GM23338 (cell line): ENCODE results near the gene TUBA1C. TPM values are rescaled to one million over a fixed set of nuclear protein-coding genes. Genes with fewer than 3 reads are reported as not detected.
A peak's percentile ranks its signal among the peaks of the same experiment; 100 is the strongest.

Source experiments
- ATAC-seq: fragments of 200-7000 bp; cut with Tn5 transposase; 3 replicates; pipeline ENCODE4 v1.9.1; 2020
- DNase-seq: peaks from one replicate; pipeline ENCODE4 v3.0.0-alpha.2; 2015; ENCODE audit warnings: low spot score
- H2AFZ ChIP-seq: fragments of 200-600 bp; sonication (generic); 2 replicates; pipeline ENCODE4 v1.8.0; 2016; ENCODE audit warnings: antibody characterized with exemption, mild to moderate bottlenecking, moderate library complexity
- H3F3A ChIP-seq: fragments of 200-600 bp; sonication (generic); replicated peaks from 2 replicates; pipeline ENCODE4 v1.8.0; 2017; ENCODE audit warnings: antibody characterized with exemption, mixed run types, low read depth
- H3K27ac ChIP-seq: fragments of 200-600 bp; sonication (generic); 2 replicates; pipeline ENCODE4 v1.6.1; 2016; ENCODE audit warnings: low read depth
- H3K27me3 ChIP-seq: fragments of 200-600 bp; sonication (generic); 2 replicates; pipeline ENCODE4 v1.8.0; 2016; ENCODE audit warnings: mild to moderate bottlenecking, mixed run types, moderate library complexity; ENCODE audit not compliant: insufficient read depth
- H3K36me3 ChIP-seq: fragments of 200-600 bp; sonication (generic); 2 replicates; pipeline ENCODE4 v1.8.0; 2016; ENCODE audit warnings: mild to moderate bottlenecking; ENCODE audit not compliant: insufficient read depth
- H3K4me1 ChIP-seq: fragments of 200-600 bp; sonication (generic); 2 replicates; pipeline ENCODE4 v1.8.0; 2016; ENCODE audit warnings: mild to moderate bottlenecking, moderate library complexity; ENCODE audit not compliant: insufficient read depth
- H3K4me2 ChIP-seq: fragments of 200-600 bp; sonication (generic); 2 replicates; pipeline ENCODE4 v1.7.1; 2017; ENCODE audit warnings: mixed run types
- H3K4me3 ChIP-seq: fragments of 200-600 bp; sonication (generic); 2 replicates; pipeline ENCODE4 v1.6.1; 2016; ENCODE audit warnings: mixed run types
- H3K79me2 ChIP-seq: fragments of 200-600 bp; sonication (generic); replicated peaks from 2 replicates; pipeline ENCODE4 v1.8.0; 2017; ENCODE audit warnings: mild to moderate bottlenecking; ENCODE audit not compliant: insufficient read depth
- H3K9me2 ChIP-seq: fragments of 200-600 bp; sonication (generic); 2 replicates; pipeline ENCODE4 v1.8.0; 2017; ENCODE audit not compliant: insufficient read depth
- H4K20me1 ChIP-seq: fragments of 200-600 bp; sonication (generic); replicated peaks from 2 replicates; pipeline ENCODE4 v1.8.0; 2017; ENCODE audit warnings: mild to moderate bottlenecking; ENCODE audit not compliant: insufficient read depth
- H3K27ac Mint-ChIP-seq: 2 replicates; pipeline ENCODE4 v1.8.0; 2020; ENCODE audit warnings: inconsistent platforms, mild to moderate bottlenecking, moderate library complexity, mixed read lengths
- H3K27me3 Mint-ChIP-seq: 3 replicates; pipeline ENCODE4 v1.8.0; 2022; ENCODE audit warnings: low read depth, mild to moderate bottlenecking, moderate library complexity, mixed read lengths, inconsistent platforms; ENCODE audit not compliant: insufficient read depth, poor library complexity
- H3K36me3 Mint-ChIP-seq: 3 replicates; pipeline ENCODE4 v1.8.0; 2021; ENCODE audit warnings: low read depth, mild to moderate bottlenecking, inconsistent platforms, moderate library complexity, mixed read lengths
- H3K4me1 Mint-ChIP-seq: 3 replicates; pipeline ENCODE4 v1.8.0; 2020; ENCODE audit warnings: mild to moderate bottlenecking, inconsistent platforms, mixed read lengths
- H3K4me3 Mint-ChIP-seq: 3 replicates; pipeline ENCODE4 v1.8.0; 2021; ENCODE audit warnings: moderate library complexity, mild to moderate bottlenecking, inconsistent platforms, mixed read lengths
- H3K9me3 Mint-ChIP-seq: 3 replicates; pipeline ENCODE4 v1.8.0; 2020; ENCODE audit warnings: moderate library complexity, mild to moderate bottlenecking, inconsistent platforms, mixed read lengths
- CTCF ChIP-seq, 2 experiments: fragments of 200-600 bp in 1 of 2; sonication (generic) in 1 of 2; conservative IDR thresholded peaks; 2 replicates each; pipeline versions ENCODE4 v1.5.1 to v1.6.1; 2016 to 2017; ENCODE audit warnings: antibody characterized with exemption in 2 of 2, low read depth in 2 of 2, mild to moderate bottlenecking in 2 of 2, moderate library complexity in 1 of 2
- EZH2 ChIP-seq: fragments of 200-600 bp; sonication (generic); IDR thresholded peaks from one replicate; pipeline ENCODE4 v1.8.0; 2017; ENCODE audit warnings: antibody characterized with exemption, mild to moderate bottlenecking, low read depth; ENCODE audit not compliant: unreplicated experiment
- REST ChIP-seq: IDR thresholded peaks from one replicate; pipeline ENCODE4 v1.6.1; 2018; ENCODE audit warnings: antibody characterized with exemption; ENCODE audit not compliant: unreplicated experiment
- ZNF114 ChIP-seq: fragments of 250-450 bp; sonication (Bioruptor Pico); IDR thresholded peaks from 2 replicates; pipeline ENCODE4 v1.5.0; 2020; ENCODE audit warnings: mild to moderate bottlenecking, moderate library complexity
- polyA plus RNA-seq: library from polyadenylated mRNA; unstranded; fragments of >200 nt; fragmentation: Nextera tagmentation; extraction: Ambion mirVana; gene quantifications from 2 replicates; pipeline ENCODE4 v1.2.1, GENCODE V29; 2016
- total RNA-seq: library from RNA; depleted of rRNA; stranded (reverse); fragments of >200 nt; shearing (Covaris generic); gene quantifications from 2 replicates; pipeline ENCODE4 v1.2.3, GENCODE V29; 2014

TUBA1C gene
- total and polyA plus RNA-seq, 2 experiments from 2014 or later, result 191 to 728 TPM

- Histone ChIP-seq H4K20me1 (no peaks in the 10 kb centered on the region), H2AFZ (no peak overlapping the region), H3K79me2 (no peaks in the 10 kb centered on the region), H3K4me2 (no peak overlapping the region), H3F3A (0 out of 2 replicates have a peak, but pooled peaks cover under 1% of the 10 kb centered on the region), H3K27ac (no peak overlapping the region), H3K4me3 (no peak overlapping the region), H3K9me2 (no peaks in the 10 kb centered on the region), H3K36me3 (no peaks in the 10 kb centered on the region), H3K27me3 (peaks cover 63% of the 10 kb centered on the region), H3K4me1 (peaks cover 12% of the 10 kb centered on the region)
- H3K36me3 Mint-ChIP-seq, result no peaks in the 10 kb centered on the region
- no peaks in the 10 kb centered on the region; the same call in 2 of the 3 replicates for H3K9me3 Mint-ChIP-seq
- no peak overlapping the region for H3K4me3 Mint-ChIP-seq
- no peak for DNase-seq
- ATAC-seq, result no peak
- peaks cover 12% of the 10 kb centered on the region; the same call in 2 of the 3 replicates for H3K4me1 Mint-ChIP-seq
- H3K27ac Mint-ChIP-seq, result no peak overlapping the region
- H3K27me3 Mint-ChIP-seq, result peaks cover 50% of the 10 kb centered on the region
- TF ChIP-seq ZNF114 (CRISPR knock-in tag), result no peak
- TF ChIP-seq REST, result no peak
- no peak for TF ChIP-seq CTCF (conservative IDR thresholded peaks at IDR 0.05; ENCODE audit: low read depth in 2 of 2)
These were observed 24.2 kb downstream of the TUBA1C start for GRCh38 chr12:49288922-49289555.

GRCh38 chr12:49292729-49293055 is 27.8 kb downstream of the TUBA1C start:
- Histone ChIP-seq H3K9me2 (no peaks in the 10 kb centered on the region), H3K27ac (no peak overlapping the region), H3F3A (peaks cover 9% of the 10 kb centered on the region; the same call in 1 of the 2 replicates), H3K27me3 (peaks cover 97% of the 10 kb centered on the region), H3K79me2 (no peaks in the 10 kb centered on the region), H2AFZ (no peak overlapping the region; the same call in 1 of the 2 replicates), H3K4me3 (peak overlapping the region; percentile 48), H3K4me1 (peaks cover 25% of the 10 kb centered on the region), H4K20me1 (no peaks in the 10 kb centered on the region), H3K4me2 (peak overlapping the region; percentile 69), H3K36me3 (no peaks in the 10 kb centered on the region)
- ATAC-seq (no peak), DNase-seq (no peak)
- Mint-ChIP-seq H3K36me3 (no peaks in the 10 kb centered on the region), H3K4me1 (peaks cover 19% of the 10 kb centered on the region; the same call in 2 of the 3 replicates), H3K27me3 (peaks cover 84% of the 10 kb centered on the region), H3K4me3 (no peak overlapping the region), H3K9me3 (no peaks in the 10 kb centered on the region; the same call in 2 of the 3 replicates), H3K27ac (no peak overlapping the region)
- TF ChIP-seq EZH2, result no peak
